H7 (cell line): ENCODE results near the gene RELT. TPM values are rescaled to one million over a fixed set of nuclear protein-coding genes. Genes with fewer than 3 reads are reported as not detected.

ENCODE experiments used
- DNase-seq: peaks from one replicate; pipeline ENCODE4 v3.0.0; 2012
- H3K27me3 ChIP-seq: 2 replicates; pipeline ENCODE4 v1.6.0; 2011; ENCODE audit warnings: mild to moderate bottlenecking, low read length; ENCODE audit not compliant: control insufficient read depth, insufficient read depth
- H3K36me3 ChIP-seq: replicated peaks from 2 replicates; pipeline ENCODE4 v1.5.1; 2011; ENCODE audit warnings: low read length; ENCODE audit not compliant: control insufficient read depth, insufficient read depth
- H3K4me3 ChIP-seq: 2 replicates; pipeline ENCODE4 v1.5.1; 2011; ENCODE audit warnings: low read depth, mild to moderate bottlenecking, control low read depth, low read length, moderate library complexity; ENCODE audit not compliant: insufficient read depth
- total RNA-seq: library from RNA; depleted of rRNA; stranded (reverse); fragments of >200 nt; shearing (Covaris generic); gene quantifications from 2 replicates; pipeline ENCODE4 v1.2.3, GENCODE V29; 2014

The RELT gene
- total RNA-seq, 1 experiment from 2014 or later, result 8.3 TPM

DNA sequence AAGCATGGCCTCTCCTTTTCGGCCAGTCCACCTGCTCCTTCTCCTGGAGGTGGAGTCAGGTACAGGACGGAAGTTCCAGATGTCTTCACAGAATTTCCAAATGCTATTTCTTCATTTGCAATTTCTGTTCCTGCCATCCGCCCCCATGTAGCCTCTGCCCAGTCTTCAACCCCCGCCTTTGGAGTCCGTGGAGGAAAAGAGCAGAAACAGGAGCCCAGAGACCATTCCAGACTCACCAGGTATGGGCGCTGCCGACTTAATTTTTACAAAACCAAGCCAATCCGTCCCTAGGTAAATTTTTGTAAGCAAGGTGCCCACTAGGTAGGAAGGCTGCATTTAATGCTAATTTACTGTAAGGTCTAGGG lies 28.9 kb downstream of the RELT start:
- no peak for DNase-seq
- H3K4me3 ChIP-seq, result no peak overlapping the region

DNA sequence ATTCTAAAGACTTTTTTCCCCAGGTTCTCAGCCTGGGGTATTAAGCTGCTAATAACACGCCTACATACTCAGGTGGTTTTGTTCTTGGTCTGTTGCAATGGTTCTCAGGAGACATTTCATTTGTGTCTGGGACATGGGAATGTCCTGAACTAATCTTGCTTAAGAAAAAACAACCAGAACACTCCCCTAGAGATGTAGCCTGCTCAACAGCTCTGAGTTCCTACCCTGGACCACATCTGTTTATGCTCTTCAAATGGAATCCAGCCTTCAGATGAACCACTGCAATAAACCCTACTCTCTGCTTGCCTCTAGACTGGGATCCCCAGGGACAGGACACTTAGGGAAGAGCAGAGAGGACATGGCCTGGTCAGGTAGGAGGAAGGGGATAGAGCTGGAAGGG lies 29.9 kb downstream of the RELT start:
- no peak for DNase-seq
- Histone ChIP-seq H3K4me3 (no peak overlapping the region), H3K36me3 (peaks cover 3% of the 10 kb centered on the region), H3K27me3 (no peaks in the 10 kb centered on the region)

More for the DNA sequence above, 28.9 kb downstream of the RELT start:
- Histone ChIP-seq H3K36me3 (peaks cover 3% of the 10 kb centered on the region), H3K27me3 (no peaks in the 10 kb centered on the region)

DNA sequence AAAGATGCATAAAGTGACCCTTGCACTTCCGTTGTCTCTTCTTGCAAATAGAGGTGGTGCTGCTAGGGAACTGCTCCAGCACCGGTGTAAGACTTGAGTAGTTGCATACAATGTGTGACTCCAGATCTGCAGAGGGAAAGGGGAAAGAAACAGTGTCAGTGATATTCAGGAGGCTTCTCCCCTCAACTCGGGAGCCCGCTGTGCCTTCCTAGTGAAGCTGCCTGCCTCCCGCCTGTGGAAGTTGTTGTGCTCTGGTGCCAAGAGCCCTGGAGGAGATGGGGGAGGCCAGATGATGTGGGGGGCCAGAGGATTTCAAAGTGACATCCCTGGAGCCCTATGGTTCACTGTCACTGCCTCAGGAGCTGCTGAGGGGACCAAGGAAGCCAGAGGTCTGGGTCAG lies 30.4 kb downstream of the RELT start:
- Histone ChIP-seq H3K27me3 (no peaks in the 10 kb centered on the region), H3K36me3 (peaks cover 3% of the 10 kb centered on the region), H3K4me3 (no peak overlapping the region)
- no peak for DNase-seq

DNA sequence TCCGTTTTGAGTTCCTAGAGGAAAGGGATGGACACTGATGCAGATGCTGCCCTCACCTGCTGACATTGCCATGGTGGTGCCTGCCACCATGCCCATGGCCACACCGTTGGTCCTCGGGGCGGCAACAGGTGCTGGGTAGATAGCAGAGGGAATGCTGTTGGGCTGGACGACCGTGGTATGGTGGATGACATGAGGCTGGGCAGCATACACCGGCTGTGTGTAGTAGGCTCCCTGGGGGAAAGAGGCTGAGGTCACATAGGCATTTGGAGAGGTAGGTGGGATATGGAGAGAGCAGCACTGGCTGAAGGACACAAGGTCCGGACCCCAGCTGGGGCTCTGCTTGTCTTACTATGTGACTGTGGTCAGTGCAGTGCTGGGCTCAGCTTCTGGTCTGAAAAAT lies 33.2 kb downstream of the RELT start:
- H3K4me3 ChIP-seq, result no peak overlapping the region
- H3K27me3 ChIP-seq, result no peaks in the 10 kb centered on the region
- peaks cover 3% of the 10 kb centered on the region for H3K36me3 ChIP-seq
- DNase-seq, result no peak

DNA sequence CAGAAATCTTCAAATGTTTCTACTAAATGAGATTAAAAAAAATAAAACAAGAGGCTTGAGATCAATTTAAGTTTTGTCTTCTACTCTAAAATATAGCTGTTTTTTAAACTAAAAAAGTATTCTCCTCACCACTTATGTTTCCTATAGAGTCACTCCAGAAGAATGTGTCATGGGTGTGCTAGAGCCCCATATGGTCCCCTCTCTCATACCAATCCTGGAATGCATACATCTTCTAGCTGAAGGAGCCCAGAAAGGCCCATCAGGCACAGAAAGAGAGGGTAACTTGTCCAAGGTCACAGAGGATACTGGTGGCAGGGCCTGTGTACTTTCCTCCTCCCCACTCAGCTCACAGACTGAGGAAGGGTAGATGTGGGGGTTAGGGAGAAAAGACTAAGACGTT lies 34.4 kb downstream of the RELT start:
- Histone ChIP-seq H3K27me3 (no peaks in the 10 kb centered on the region), H3K4me3 (no peak overlapping the region), H3K36me3 (peaks cover 3% of the 10 kb centered on the region)
- DNase-seq, result no peak

DNA sequence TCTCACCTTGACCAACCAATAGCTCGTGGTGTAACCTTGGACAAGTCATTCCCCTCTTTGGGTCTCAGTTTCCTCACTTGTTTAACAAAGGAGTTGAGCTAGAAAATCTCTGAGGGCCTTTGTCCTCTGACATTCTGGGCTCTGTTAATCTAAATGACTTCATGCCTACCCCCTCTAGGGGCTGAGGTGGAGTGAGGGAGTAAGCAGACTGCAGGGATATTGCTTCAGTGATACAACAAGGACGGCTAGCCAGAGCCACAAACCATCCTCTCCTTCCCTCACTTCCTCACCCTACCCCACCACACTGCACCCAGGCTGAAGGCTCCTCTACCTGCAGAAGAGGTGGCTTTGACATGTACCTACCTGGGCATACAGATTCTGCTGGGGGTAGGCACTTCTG lies 34.8 kb downstream of the RELT start:
- H3K36me3 ChIP-seq, result peaks cover 3% of the 10 kb centered on the region
- no peak overlapping the region for H3K4me3 ChIP-seq
- no peaks in the 10 kb centered on the region for H3K27me3 ChIP-seq
- no peak for DNase-seq

DNA sequence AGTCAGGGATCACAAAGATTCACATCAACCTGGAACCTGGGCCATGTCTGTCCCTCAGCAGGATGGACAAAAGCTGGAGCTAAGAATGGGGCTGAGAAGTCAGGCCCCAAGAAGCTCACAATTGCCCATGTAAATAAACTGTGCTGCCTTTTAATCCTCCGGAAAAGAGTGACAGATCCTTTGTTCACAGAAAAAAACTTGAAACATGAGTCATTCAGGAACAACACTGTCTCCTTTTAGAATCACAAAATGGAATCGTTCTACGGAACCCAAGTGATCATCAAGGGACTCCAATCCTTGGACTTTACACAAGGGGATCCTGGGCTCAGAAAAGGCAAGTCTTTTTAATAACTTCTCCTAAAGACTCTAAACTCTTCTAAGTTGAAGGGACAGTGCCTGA lies 36.1 kb downstream of the RELT start:
- Histone ChIP-seq H3K4me3 (no peak overlapping the region), H3K27me3 (no peaks in the 10 kb centered on the region), H3K36me3 (peaks cover 3% of the 10 kb centered on the region)
- DNase-seq, result no peak

DNA sequence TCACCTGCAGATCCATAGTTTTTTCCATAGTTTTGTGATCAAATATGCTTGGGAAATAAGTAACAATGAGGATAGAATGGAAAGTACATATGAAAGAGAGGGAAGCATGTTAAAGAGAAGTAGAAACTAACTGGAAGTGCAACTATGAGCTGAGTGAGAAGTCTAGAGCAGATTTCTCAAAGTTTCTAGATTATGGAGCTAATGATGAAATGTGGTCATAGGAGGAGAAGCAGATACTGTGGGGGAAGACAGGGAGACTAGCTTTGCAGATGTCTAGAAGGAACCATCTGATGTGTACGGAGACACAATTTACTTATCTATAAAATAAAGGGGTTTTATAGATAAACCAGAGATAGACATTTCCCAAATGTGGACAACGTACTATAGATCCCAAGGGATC lies 37.1 kb downstream of the RELT start:
- peaks cover 3% of the 10 kb centered on the region for H3K36me3 ChIP-seq
- no peak overlapping the region for H3K4me3 ChIP-seq
- DNase-seq, result no peak

DNA sequence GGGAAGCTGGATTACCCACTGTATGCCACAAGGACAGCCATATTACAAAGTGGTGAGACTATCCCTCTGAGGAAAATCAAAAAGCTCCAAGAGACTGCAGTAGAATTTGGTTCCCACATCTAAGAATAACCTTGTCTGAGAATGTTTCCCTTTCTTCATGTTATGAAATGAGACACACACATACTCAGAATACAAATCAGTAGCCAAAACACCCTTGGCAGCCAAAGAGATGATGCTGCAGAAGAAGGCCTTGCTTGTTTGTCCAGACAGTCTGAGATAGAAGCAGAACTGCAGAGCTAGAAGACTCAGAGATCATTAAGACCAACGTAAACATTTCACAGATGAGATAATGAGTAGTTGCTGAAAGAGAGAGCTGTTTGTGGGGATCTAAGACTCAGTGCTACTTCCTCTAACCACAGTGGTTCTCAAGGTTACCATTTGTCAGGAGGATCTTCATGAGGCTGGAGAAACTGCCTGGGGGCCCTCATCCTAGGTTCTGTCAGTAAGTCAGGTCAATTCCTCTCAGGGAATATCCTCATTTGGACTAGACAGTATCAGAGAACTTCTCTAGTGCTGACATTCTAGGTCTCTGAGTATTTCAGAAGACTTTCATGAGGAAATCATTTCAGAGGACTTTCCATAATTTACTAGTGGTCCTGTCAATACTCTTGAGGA lies 38.9 kb downstream of the RELT start:
- no peak overlapping the region for H3K4me3 ChIP-seq
- no peak for DNase-seq
- no peaks in the 10 kb centered on the region for H3K36me3 ChIP-seq
- no peaks in the 10 kb centered on the region for H3K27me3 ChIP-seq

More for the DNA sequence above, 37.1 kb downstream of the RELT start:
- no peaks in the 10 kb centered on the region for H3K27me3 ChIP-seq

DNA sequence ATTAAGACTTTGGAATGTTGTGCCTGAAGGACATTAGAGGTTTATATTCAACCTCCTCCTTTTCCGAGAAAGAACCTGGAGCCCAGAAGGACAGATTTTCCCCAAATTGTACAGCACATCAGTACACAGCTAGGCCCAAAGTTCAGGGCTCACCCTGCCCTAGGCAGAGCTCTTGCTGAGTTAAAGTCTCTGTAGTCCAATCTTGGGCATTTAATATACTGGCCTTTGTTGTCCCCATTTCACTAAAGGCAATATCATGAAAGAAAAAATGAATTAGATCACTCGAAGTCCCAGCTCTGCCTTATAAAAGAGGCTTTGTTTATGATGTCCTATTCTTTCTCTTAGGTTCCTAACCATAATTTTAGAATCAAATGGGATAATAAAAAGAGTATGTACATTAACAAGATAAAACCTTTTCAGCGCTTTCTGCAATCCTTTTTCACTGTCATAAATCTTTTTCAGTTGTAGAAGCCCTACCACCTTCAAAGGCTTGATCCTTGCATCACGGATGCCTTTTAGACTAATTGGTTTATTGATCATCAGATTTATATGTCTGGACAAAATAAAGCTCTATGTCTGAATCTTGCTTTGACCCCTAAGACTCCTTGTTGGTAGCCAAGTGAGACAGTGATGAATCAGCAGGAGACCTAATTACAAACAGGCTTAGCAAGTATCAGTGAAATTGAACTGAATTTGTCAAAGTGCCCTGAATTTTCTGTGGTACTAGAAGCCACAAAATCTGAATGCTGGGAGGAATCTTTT lies 39.8 kb downstream of the RELT start:
- H3K4me3 ChIP-seq, result no peak overlapping the region
- H3K36me3 ChIP-seq, result no peaks in the 10 kb centered on the region
- no peaks in the 10 kb centered on the region for H3K27me3 ChIP-seq
- DNase-seq, result no peak

DNA sequence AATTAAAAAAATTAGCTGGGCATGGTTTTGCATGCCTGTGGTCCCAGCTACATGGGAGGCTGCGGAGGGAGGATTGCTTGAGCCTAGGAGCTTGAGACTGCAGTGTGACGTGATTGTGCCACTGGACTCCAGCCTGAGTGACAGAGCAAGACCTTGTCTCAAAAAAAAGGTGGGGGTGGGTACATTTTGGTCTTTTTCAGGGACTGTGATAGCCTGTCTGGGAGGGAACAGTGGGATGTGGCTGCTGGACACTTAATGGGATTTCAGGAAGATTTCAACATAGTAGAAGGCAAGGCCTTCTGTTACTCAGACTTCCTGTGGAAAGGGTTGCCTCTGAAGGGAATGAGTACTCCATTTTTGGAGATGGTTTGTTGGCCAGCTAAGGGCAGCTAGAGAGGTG lies 40.6 kb downstream of the RELT start:
- Histone ChIP-seq H3K27me3 (no peaks in the 10 kb centered on the region), H3K4me3 (no peak overlapping the region), H3K36me3 (no peaks in the 10 kb centered on the region)
- DNase-seq, result no peak

DNA sequence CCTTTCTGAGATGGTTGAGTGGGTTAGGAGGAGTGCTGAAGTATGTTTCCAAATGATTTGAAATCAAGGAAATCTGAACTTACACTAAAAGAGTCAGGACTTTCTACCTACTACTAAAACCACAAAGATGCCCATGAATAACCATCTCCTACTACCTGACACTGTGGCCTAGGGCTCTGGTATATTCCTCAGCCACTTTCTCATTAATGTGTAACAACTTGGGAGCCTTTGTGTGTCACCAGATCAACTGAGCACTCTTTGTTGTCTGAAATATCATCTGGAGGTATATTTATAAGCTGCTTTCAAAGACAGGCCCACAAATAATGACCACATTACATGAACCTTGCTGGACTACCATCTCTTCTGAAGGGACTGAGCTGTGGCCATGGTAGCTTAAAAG lies 43.9 kb downstream of the RELT start:
- DNase-seq, result no peak

DNA sequence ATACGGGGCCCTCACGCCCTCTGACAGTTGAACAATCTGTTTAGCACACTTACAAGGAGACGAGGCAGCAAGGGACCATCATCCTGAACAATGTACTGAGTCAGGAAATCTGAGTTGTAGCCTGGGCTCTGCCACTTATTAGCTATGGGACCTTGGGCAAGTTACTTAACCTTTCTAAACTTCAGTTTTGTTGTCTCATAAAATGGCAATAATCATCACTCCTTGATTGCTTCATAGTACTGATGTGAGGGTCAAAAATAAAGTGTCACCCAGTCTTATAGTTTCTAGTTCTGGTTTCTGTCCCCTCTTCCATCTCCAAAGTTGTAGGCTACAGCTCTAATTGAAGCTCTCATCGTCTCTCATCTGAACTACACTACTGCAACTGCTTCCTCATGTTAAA lies 46.7 kb downstream of the RELT start:
- no peak overlapping the region for H3K4me3 ChIP-seq
- H3K27me3 ChIP-seq, result no peaks in the 10 kb centered on the region
- DNase-seq, result no peak
- no peaks in the 10 kb centered on the region for H3K36me3 ChIP-seq

More for the DNA sequence above, 43.9 kb downstream of the RELT start:
- no peaks in the 10 kb centered on the region for H3K27me3 ChIP-seq
- no peak overlapping the region for H3K4me3 ChIP-seq
- no peaks in the 10 kb centered on the region for H3K36me3 ChIP-seq

DNA sequence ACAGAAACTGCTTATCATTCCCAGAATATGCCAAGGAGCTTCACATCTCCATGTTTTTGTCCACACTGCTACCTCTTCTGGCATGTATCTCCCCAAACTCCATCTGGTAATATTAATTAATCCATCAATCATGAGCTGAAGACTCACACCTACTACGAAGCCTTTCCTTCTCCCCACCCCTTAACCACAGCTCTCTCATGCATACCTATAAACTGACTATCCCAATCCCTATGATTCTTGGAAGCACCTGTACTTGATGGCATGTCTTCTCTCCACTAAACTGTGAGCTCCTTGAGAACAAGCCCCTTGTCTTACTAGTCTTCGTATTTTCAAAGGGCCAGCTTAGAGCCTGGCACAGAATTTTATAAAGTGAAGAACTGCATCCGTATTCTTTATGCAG lies 47.3 kb downstream of the RELT start:
- no peaks in the 10 kb centered on the region for H3K27me3 ChIP-seq
- DNase-seq, result no peak
- no peak overlapping the region for H3K4me3 ChIP-seq
- no peaks in the 10 kb centered on the region for H3K36me3 ChIP-seq

DNA sequence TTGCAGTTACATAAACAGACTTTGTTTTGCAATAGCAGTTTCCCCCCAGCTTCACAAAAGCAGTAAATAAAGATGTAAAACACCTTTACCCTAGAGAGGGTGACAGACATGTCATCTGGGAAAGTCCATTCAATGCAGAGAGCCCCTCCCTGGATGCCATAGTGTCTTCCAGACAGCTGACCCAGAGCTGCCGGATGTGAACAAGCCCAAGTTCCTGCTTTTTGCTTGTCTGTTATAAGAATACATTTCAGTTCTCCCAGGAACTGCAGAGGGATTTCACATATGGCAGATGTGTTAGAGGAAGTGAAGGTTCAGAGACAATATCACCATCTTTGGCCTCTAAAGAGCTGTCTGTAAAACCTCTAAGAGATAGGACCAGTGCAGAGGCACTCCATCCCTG lies 48.9 kb downstream of the RELT start:
- H3K27me3 ChIP-seq, result no peaks in the 10 kb centered on the region
- no peaks in the 10 kb centered on the region for H3K36me3 ChIP-seq
- no peak for DNase-seq
- no peak overlapping the region for H3K4me3 ChIP-seq
